ENCODE data around the gene TALDO1. TPM values are rescaled to one million over a fixed set of nuclear protein-coding genes. Genes with fewer than 3 reads are reported as not detected.
"Not testable (repeated sequence)": the region's sequence is repeated elsewhere in the genome, so short reads cannot be mapped to it uniquely, and the experiment has no call there.

Gene TALDO1
- total and polyA plus RNA-seq, 2 of the 8 experiments (the other 6 are each of a cell fraction or from before 2014, with no cell fraction given), result 265 to 308 TPM

- H3K79me2 ChIP-seq (ENCODE audit: control insufficient read depth in 1 of 2, insufficient read depth in 2 of 2, low read length in 2 of 2); H2AFZ ChIP-seq (ENCODE audit: low read length); H3K27me3 ChIP-seq (replicated peaks in 1 of 4; ENCODE audit: control insufficient read depth in 3 of 4, extremely low read depth in 1 of 4, insufficient read depth in 3 of 4, low read length in 3 of 4); DNase-seq (ENCODE audit: low read depth in 1 of 2, low spot score in 2 of 2); H2AK5ac ChIP-seq (ENCODE audit: low read depth, low read length); H3K4me3 ChIP-seq (ENCODE audit: extremely low read depth in 1 of 4, insufficient read depth in 2 of 4, low read depth in 3 of 4, low read length in 4 of 4); H2BK5ac ChIP-seq (ENCODE audit: low read depth, low read length); H3K79me1 ChIP-seq (ENCODE audit: low read depth, low read length); H2BK20ac ChIP-seq (ENCODE audit: low read length); H2BK120ac ChIP-seq (replicated peaks; ENCODE audit: low read depth, low read length); H3K4ac ChIP-seq (replicated peaks; ENCODE audit: insufficient read length, low read depth, low read length); H3K23me2 ChIP-seq (ENCODE audit: low read depth, low read length); H2BK12ac ChIP-seq (ENCODE audit: low read depth, low read length); H4K20me1 ChIP-seq (replicated peaks in 1 of 2; ENCODE audit: control insufficient read depth in 1 of 2, insufficient read depth in 2 of 2, low read length in 2 of 2); H3K36me3 ChIP-seq (ENCODE audit: control insufficient read depth in 2 of 4, insufficient read depth in 4 of 4, low read length in 3 of 4); H4K91ac ChIP-seq (replicated peaks; ENCODE audit: insufficient read length, low read length); H3K27ac ChIP-seq (ENCODE audit: low read depth, low read length); H3K23ac ChIP-seq (ENCODE audit: insufficient read length); H2BK15ac ChIP-seq (ENCODE audit: low read length); H3K4me2 ChIP-seq (ENCODE audit: insufficient read depth in 1 of 2, low read depth in 2 of 2, low read length in 2 of 2); H3K9ac ChIP-seq (replicated peaks in 1 of 4; ENCODE audit: extremely low read depth in 1 of 4, low read depth in 3 of 4, low read length in 3 of 4); H3K9me3 ChIP-seq (ENCODE audit: insufficient read depth in 2 of 2, low read depth in 1 of 2, low read length in 1 of 2); H3K56ac ChIP-seq (replicated peaks; ENCODE audit: insufficient read length, low read depth, low read length); H3K4me1 ChIP-seq (replicated peaks in 1 of 4; ENCODE audit: control insufficient read depth in 3 of 4, insufficient read depth in 4 of 4, low read length in 3 of 4); H4K5ac ChIP-seq (ENCODE audit: insufficient read length, low read depth, low read length); H3K14ac ChIP-seq (ENCODE audit: insufficient read length); H3K18ac ChIP-seq (ENCODE audit: extremely low read depth, low read length); FAIRE-seq: not testable (repeated sequence)
- ChIA-PET POLR2A (ENCODE audit: partially characterized antibody) (interaction anchor here (32.3 kb wide), 1 partner anchor 29 kb away, joined by 636 read pairs; the partner anchor contains the start of gene GATD1), CTCF (ENCODE audit: partially characterized antibody) (interaction anchor here (1.1 to 2.3 kb wide), 8 partner anchors 10 to 76 kb away, joined by 3 to 14 read pairs (median 4); no protein-coding TSS in a partner anchor)
- 0 out of 2 replicates have a peak overlapping the region, but pooled peaks have one; percentile 83 for H4K8ac ChIP-seq (ENCODE audit: extremely low read depth, insufficient read depth, low read length)
- 90% methylated on average over 10 of the region's 10 CpGs; no CpG with 5 or more reads in 1 of the 2 experiments for WGBS, 2 experiments (ENCODE audit: extremely low coverage in 1 of 2, insufficient coverage in 1 of 2, insufficient read length in 1 of 2, insufficient replicate concordance in 2 of 2, low coverage in 1 of 2, low lambda C conversion rate in 2 of 2, missing lambda C conversion rate in 1 of 2)
Observed at GRCh38 chr11:737899-738298, 9.4 kb upstream of the TALDO1 start.

Data from H1 (cell line).